Keratinocyte (primary cell): Measurements from ENCODE around the gene PATL2. TPM values are rescaled to one million over a fixed set of nuclear protein-coding genes. Genes with fewer than 3 reads are reported as not detected.

ENCODE experiments used
- DNase-seq: peaks from one replicate; pipeline ENCODE4 v3.0.0-alpha.2; 2011; ENCODE audit warnings: low read depth, missing footprints, low spot score
- FAIRE-seq: peaks from 2 replicates; lab custom pipeline; 2011; peaks lifted over from hg19 to GRCh38; lab: Jason Lieb, UNC
- H2AFZ ChIP-seq: 2 replicates; pipeline ENCODE4 v1.6.0; 2012; ENCODE audit warnings: low read length, control low read depth, inconsistent platforms; ENCODE audit not compliant: control insufficient read depth
- H3K27ac ChIP-seq: 2 replicates; pipeline ENCODE4 v1.5.1; 2011; ENCODE audit warnings: low read length; ENCODE audit not compliant: control insufficient read depth, insufficient read depth
- H3K27me3 ChIP-seq: 3 replicates; pipeline ENCODE4 v1.6.0; 2011; ENCODE audit warnings: low read length; ENCODE audit not compliant: control insufficient read depth, insufficient read depth; ENCODE audit errors: extremely low read depth
- H3K36me3 ChIP-seq, 2 experiments: 2 replicates in 1 of 2; 3 replicates in 1 of 2; pipeline ENCODE4 v1.5.1; 2011; ENCODE audit warnings: low read length in 2 of 2, mild to moderate bottlenecking in 1 of 2; ENCODE audit not compliant: control insufficient read depth in 2 of 2, insufficient read depth in 2 of 2; ENCODE audit errors: extremely low read depth in 1 of 2
- H3K4me1 ChIP-seq: 3 replicates; pipeline ENCODE4 v1.5.1; 2011; ENCODE audit warnings: low read length; ENCODE audit not compliant: control insufficient read depth, insufficient read depth; ENCODE audit errors: extremely low read depth
- H3K4me2 ChIP-seq: 3 replicates; pipeline ENCODE4 v1.6.0; 2011; ENCODE audit warnings: low read depth, low read length; ENCODE audit not compliant: control insufficient read depth, insufficient read depth; ENCODE audit errors: extremely low read depth
- H3K4me3 ChIP-seq, 3 experiments: fragments of 200-600 bp in 1 of 3; sonication (generic) in 1 of 3; 2 replicates in 2 of 3; 3 replicates in 1 of 3; pipeline ENCODE4 v1.5.1; 2011 to 2016; ENCODE audit warnings: low read length in 3 of 3, mild to moderate bottlenecking in 3 of 3, control low read depth in 2 of 3, inconsistent platforms in 1 of 3, low read depth in 1 of 3, mixed read lengths in 1 of 3, mixed run types in 1 of 3, moderate library complexity in 1 of 3; ENCODE audit not compliant: control insufficient read depth in 2 of 3, insufficient read depth in 2 of 3; ENCODE audit errors: extremely low read depth in 1 of 3
- H3K79me2 ChIP-seq: 2 replicates; pipeline ENCODE4 v1.6.0; 2012; ENCODE audit warnings: low read length; ENCODE audit not compliant: control insufficient read depth, insufficient read depth
- H3K9ac ChIP-seq: 3 replicates; pipeline ENCODE4 v1.6.0; 2011; ENCODE audit warnings: low read length; ENCODE audit not compliant: control insufficient read depth, insufficient read depth; ENCODE audit errors: extremely low read depth
- H3K9me1 ChIP-seq: 3 replicates; pipeline ENCODE4 v1.6.0; 2011; ENCODE audit warnings: low read length; ENCODE audit not compliant: control insufficient read depth, insufficient read depth; ENCODE audit errors: extremely low read depth
- H3K9me3 ChIP-seq: 2 replicates; pipeline ENCODE4 v1.5.1; 2012; ENCODE audit warnings: low read depth, low read length; ENCODE audit not compliant: control insufficient read depth
- H4K20me1 ChIP-seq: 3 replicates; pipeline ENCODE4 v1.6.0; 2011; ENCODE audit warnings: low read length; ENCODE audit not compliant: control insufficient read depth, insufficient read depth; ENCODE audit errors: extremely low read depth
- CTCF ChIP-seq, 3 experiments: IDR thresholded peaks in 1 of 3; conservative IDR thresholded peaks in 1 of 3; optimal IDR thresholded peaks in 1 of 3; 2 replicates in 2 of 3; 3 replicates in 1 of 3; pipeline versions ENCODE3 to v1.5.1; 2011; ENCODE audit warnings: low read length in 3 of 3, mild to moderate bottlenecking in 3 of 3, moderate library complexity in 2 of 3, control low read depth in 1 of 3, inconsistent platforms in 1 of 3; ENCODE audit not compliant: insufficient read depth in 2 of 3; ENCODE audit errors: extremely low read depth in 1 of 3
- EZH2 ChIP-seq: IDR thresholded peaks from one replicate; pipeline ENCODE4 v1.6.1; 2012; ENCODE audit warnings: inconsistent platforms, mild to moderate bottlenecking, low read length, moderate library complexity
- dilution Hi-C: fragments of 300-500 bp; cut with MboI; formaldehyde crosslinking; loops from one replicate; pipeline ENCODE4 v1.7.0; 2020; ENCODE audit warnings: low sequenced_read_pairs; ENCODE audit not compliant: extremely low pct_ligation_motif_present
- polyA plus RNA-seq, 5 experiments: library from polyadenylated mRNA; depleted of rRNA in 3 of 5; stranded (reverse) in 3 of 5; stranded (forward) in 1 of 5; unstranded in 1 of 5; fragments of >200 nt; gene quantifications; 1 replicate in 1 of 5; 2 replicates in 3 of 5; 3 replicates in 1 of 5; pipeline versions ENCODE4 v1.2.1 to v1.2.3, GENCODE V29; 2011 to 2012; ENCODE audit warnings: missing spikeins in 2 of 5, low read depth in 1 of 5, low replicate concordance in 1 of 5

PATL2 gene
- polyA plus RNA-seq, 1 donor (not counting 4 experiments of a cell fraction or from before 2014, with no cell fraction given), result 0.46 TPM

GRCh38 chr15:44656913-44657312, 54.2 kb downstream of the PATL2 start:
- H3K79me2 ChIP-seq, result peaks cover 7% of the 10 kb centered on the region
- H3K4me2 ChIP-seq, result no peak overlapping the region
- no peak for DNase-seq
- no peaks in the 10 kb centered on the region for H3K9me3 ChIP-seq
- H3K4me1 ChIP-seq, result peaks cover 3% of the 10 kb centered on the region
- no peak for FAIRE-seq
- H3K9ac ChIP-seq, result no peak overlapping the region
- no peaks in the 10 kb centered on the region for H3K9me1 ChIP-seq
- no peak overlapping the region for H2AFZ ChIP-seq
- dilution Hi-C loops, result no loop called here
- no peak overlapping the region for H3K27ac ChIP-seq
- no peaks in the 10 kb centered on the region for H3K27me3 ChIP-seq
- no peaks in the 10 kb centered on the region for H4K20me1 ChIP-seq
- no peak overlapping the region for H3K4me3 ChIP-seq
- peaks cover 5 to 21% of the 10 kb centered on the region in 2 experiments for H3K36me3 ChIP-seq
- no peak for TF ChIP-seq EZH2
- TF ChIP-seq CTCF (optimal IDR thresholded peaks at IDR 0.05 in 1 of 3, IDR thresholded peaks at IDR 0.05 in 1 of 3, conservative IDR thresholded peaks at IDR 0.05 in 1 of 3; ENCODE audit: extremely low read depth in 1 of 3, insufficient read depth in 2 of 3, low read length in 3 of 3), result no peak

- Histone ChIP-seq H3K9ac (no peak overlapping the region), H3K9me1 (no peaks in the 10 kb centered on the region), H4K20me1 (no peaks in the 10 kb centered on the region), H3K36me3 (peaks cover 7 to 27% of the 10 kb centered on the region in 2 experiments), H3K4me3 (no peak overlapping the region), H3K4me2 (no peak overlapping the region), H3K27ac (no peak overlapping the region), H2AFZ (no peak overlapping the region), H3K9me3 (no peaks in the 10 kb centered on the region), H3K27me3 (no peaks in the 10 kb centered on the region), H3K4me1 (no peaks in the 10 kb centered on the region), H3K79me2 (peaks cover 2% of the 10 kb centered on the region)
- TF ChIP-seq CTCF (optimal IDR thresholded peaks at IDR 0.05 in 1 of 3, IDR thresholded peaks at IDR 0.05 in 1 of 3, conservative IDR thresholded peaks at IDR 0.05 in 1 of 3; ENCODE audit: extremely low read depth in 1 of 3, insufficient read depth in 2 of 3, low read length in 3 of 3) (no peak), EZH2 (no peak)
- dilution Hi-C loops, result no loop called here
- no peak for FAIRE-seq
- DNase-seq, result no peak
Measured at GRCh38 chr15:44656298-44656697, 54.8 kb downstream of the PATL2 start.
